Measurements from ENCODE around the gene RIPK3.
"Not testable (repeated sequence)": the region's sequence is repeated elsewhere in the genome, so short reads cannot be mapped to it uniquely, and the experiment has no call there.

Gene RIPK3

GRCh38 chr14:24334431-24335291, 5.1 kb downstream of the RIPK3 start, which contains the start of gene ADCY4:
Gene ADCY4 (minus strand): TSS chr14:24335071. CDS start chr14:24334652, 419 bp downstream.
- peak within 1 kb of the TSS; percentile 14 for H3K27ac ChIP-seq (ENCODE audit: low read depth, low read length)
- H3K4me3 ChIP-seq (ENCODE audit: low read depth in 1 of 2, low read length in 2 of 2): peak within 1 kb of the TSS; percentile 49 to 57
- no peaks in the 10 kb centered on the region for H3K9me3 ChIP-seq (ENCODE audit: control insufficient read depth in 1 of 2, low read length in 2 of 2)
- H3K27me3 ChIP-seq (ENCODE audit: control insufficient read depth in 1 of 2, insufficient read depth in 2 of 2, low read length in 2 of 2): peaks cover 8 to 23% of the 10 kb centered on the region in 2 donors
- no peak within 1 kb of the TSS for H3K9ac ChIP-seq (ENCODE audit: low read depth in 1 of 2, low read length in 2 of 2)
- H3K4me1 ChIP-seq (ENCODE audit: control insufficient read depth in 1 of 2, insufficient read depth in 2 of 2, low read length in 2 of 2): peaks cover 45 to 48% of the 10 kb centered on the region in 2 donors
- H3K36me3 ChIP-seq (ENCODE audit: control insufficient read depth in 1 of 2, insufficient read depth in 2 of 2, low read length in 2 of 2): peaks cover 7 to 25% of the 10 kb centered on the region in 2 donors

- Histone ChIP-seq H3K4me3 (ENCODE audit: low read depth in 1 of 2, low read length in 2 of 2) (peak overlapping the region; percentile 65 to 76), H3K27ac (ENCODE audit: low read depth, low read length) (no peak overlapping the region), H3K9ac (ENCODE audit: low read depth in 1 of 2, low read length in 2 of 2) (peak overlapping the region; percentile 23 to 43), H3K9me3 (ENCODE audit: control insufficient read depth in 1 of 2, low read length in 2 of 2) (no peaks in the 10 kb centered on the region), H3K36me3 (ENCODE audit: control insufficient read depth in 1 of 2, insufficient read depth in 2 of 2, low read length in 2 of 2) (peaks cover 5 to 16% of the 10 kb centered on the region in 2 donors), H3K4me1 (ENCODE audit: control insufficient read depth in 1 of 2, insufficient read depth in 2 of 2, low read length in 2 of 2) (peaks cover 32 to 49% of the 10 kb centered on the region in 2 donors), H3K27me3 (ENCODE audit: control insufficient read depth in 1 of 2, insufficient read depth in 2 of 2, low read length in 2 of 2) (peaks cover 10 to 23% of the 10 kb centered on the region in 2 donors)
Measured at GRCh38 chr14:24332268-24332993, 7.4 kb downstream of the RIPK3 start.

GRCh38 chr14:24331731-24332267, 8.0 kb downstream of the RIPK3 start:
- no peaks in the 10 kb centered on the region for H3K9me3 ChIP-seq (ENCODE audit: control insufficient read depth in 1 of 2, low read length in 2 of 2)
- no peak overlapping the region for H3K27ac ChIP-seq (ENCODE audit: low read depth, low read length)
- peak overlapping the region in 1 of 2 donors; percentile 65 for H3K4me3 ChIP-seq (ENCODE audit: low read depth in 1 of 2, low read length in 2 of 2)
- H3K27me3 ChIP-seq (ENCODE audit: control insufficient read depth in 1 of 2, insufficient read depth in 2 of 2, low read length in 2 of 2): peaks cover 12 to 23% of the 10 kb centered on the region in 2 donors
- peaks cover 32 to 53% of the 10 kb centered on the region in 2 donors for H3K4me1 ChIP-seq (ENCODE audit: control insufficient read depth in 1 of 2, insufficient read depth in 2 of 2, low read length in 2 of 2)
- H3K36me3 ChIP-seq (ENCODE audit: control insufficient read depth in 1 of 2, insufficient read depth in 2 of 2, low read length in 2 of 2): peaks cover 0 to 10% of the 10 kb centered on the region in 2 donors
- H3K9ac ChIP-seq (ENCODE audit: low read depth in 1 of 2, low read length in 2 of 2): no peak overlapping the region

GRCh38 chr14:24330973-24331674, 8.7 kb downstream of the RIPK3 start:
- Histone ChIP-seq H3K36me3 (ENCODE audit: control insufficient read depth in 1 of 2, insufficient read depth in 2 of 2, low read length in 2 of 2) (peaks cover 0 to 4% of the 10 kb centered on the region in 2 donors), H3K27me3 (ENCODE audit: control insufficient read depth in 1 of 2, insufficient read depth in 2 of 2, low read length in 2 of 2) (peaks cover 12 to 23% of the 10 kb centered on the region in 2 donors)

DNA sequence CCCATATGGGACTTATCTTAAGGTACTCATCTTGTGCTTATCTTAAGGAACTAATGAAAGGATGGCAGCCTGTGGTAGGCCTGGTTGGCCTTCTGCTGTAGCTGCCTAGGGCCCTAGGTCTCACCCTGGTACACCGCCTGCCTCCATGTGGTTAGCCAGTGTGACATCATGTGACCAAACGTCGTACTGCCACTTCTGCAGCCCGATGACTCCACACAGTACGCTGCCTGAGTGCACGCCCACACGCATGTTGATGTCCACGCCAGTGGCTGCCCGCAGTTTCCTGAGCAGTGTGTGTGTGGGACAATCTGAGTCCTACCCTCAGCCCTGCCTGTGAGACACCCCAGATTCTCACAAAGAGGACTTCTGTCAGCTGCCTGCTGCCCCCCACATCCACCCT, 10.1 kb downstream of the RIPK3 start:
- Histone ChIP-seq H3K4me1 (ENCODE audit: control insufficient read depth in 1 of 2, insufficient read depth in 2 of 2, low read length in 2 of 2) (peaks cover 28 to 48% of the 10 kb centered on the region in 2 donors), H3K27ac (ENCODE audit: low read depth, low read length) (no peak overlapping the region), H3K9ac (ENCODE audit: low read depth in 1 of 2, low read length in 2 of 2) (no peak overlapping the region), H3K27me3 (ENCODE audit: control insufficient read depth in 1 of 2, insufficient read depth in 2 of 2, low read length in 2 of 2) (peaks cover 6 to 9% of the 10 kb centered on the region in 2 donors), H3K9me3 (ENCODE audit: control insufficient read depth in 1 of 2, low read length in 2 of 2) (no peaks in the 10 kb centered on the region), H3K4me3 (ENCODE audit: low read depth in 1 of 2, low read length in 2 of 2) (no peak overlapping the region), H3K36me3 (ENCODE audit: control insufficient read depth in 1 of 2, insufficient read depth in 2 of 2, low read length in 2 of 2) (no peaks in the 10 kb centered on the region)

More at GRCh38 chr14:24330973-24331674, 8.7 kb downstream of the RIPK3 start:
- H3K4me1 ChIP-seq (ENCODE audit: control insufficient read depth in 1 of 2, insufficient read depth in 2 of 2, low read length in 2 of 2): peaks cover 32 to 53% of the 10 kb centered on the region in 2 donors
- no peaks in the 10 kb centered on the region for H3K9me3 ChIP-seq (ENCODE audit: control insufficient read depth in 1 of 2, low read length in 2 of 2)
- no peak overlapping the region for H3K27ac ChIP-seq (ENCODE audit: low read depth, low read length)
- no peak overlapping the region for H3K4me3 ChIP-seq (ENCODE audit: low read depth in 1 of 2, low read length in 2 of 2)
- H3K9ac ChIP-seq (ENCODE audit: low read depth in 1 of 2, low read length in 2 of 2): no peak overlapping the region

DNA sequence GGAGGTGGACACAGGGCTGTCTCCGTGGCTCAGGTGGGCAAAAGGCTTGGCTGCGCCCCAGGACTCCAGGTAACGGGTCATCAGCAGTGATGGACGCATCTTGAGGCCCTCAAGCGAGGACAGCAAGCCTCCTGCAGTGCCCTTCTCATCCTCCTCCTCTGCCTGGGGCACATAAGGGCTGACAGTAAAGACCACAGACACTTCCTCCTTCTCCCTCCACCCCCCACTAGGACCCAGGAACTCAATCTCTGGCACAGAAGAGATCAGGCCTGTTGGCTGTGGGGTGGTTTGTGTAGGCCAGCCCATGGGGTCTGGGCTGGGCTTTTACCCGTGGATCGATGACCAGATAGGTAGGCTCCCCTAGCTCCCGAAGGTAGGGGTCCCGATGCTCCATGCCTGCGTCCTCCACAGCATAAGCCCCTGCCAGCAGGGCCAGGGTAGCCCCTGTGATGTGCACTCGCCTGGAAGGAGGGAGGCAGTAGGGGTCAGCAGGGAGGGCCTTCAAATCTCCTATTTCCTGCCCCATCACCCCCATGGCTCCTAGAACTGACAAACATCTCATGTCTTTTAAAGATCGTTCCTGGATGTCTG, 10.6 kb downstream of the RIPK3 start:
- Histone ChIP-seq H3K4me3 (ENCODE audit: low read depth in 1 of 2, low read length in 2 of 2) (no peak overlapping the region), H3K36me3 (ENCODE audit: control insufficient read depth in 1 of 2, insufficient read depth in 2 of 2, low read length in 2 of 2) (no peaks in the 10 kb centered on the region), H3K4me1 (ENCODE audit: control insufficient read depth in 1 of 2, insufficient read depth in 2 of 2, low read length in 2 of 2) (peaks cover 25 to 43% of the 10 kb centered on the region in 2 donors), H3K9ac (ENCODE audit: low read depth in 1 of 2, low read length in 2 of 2) (no peak overlapping the region), H3K9me3 (ENCODE audit: control insufficient read depth in 1 of 2, low read length in 2 of 2) (no peaks in the 10 kb centered on the region), H3K27me3 (ENCODE audit: control insufficient read depth in 1 of 2, insufficient read depth in 2 of 2, low read length in 2 of 2) (peaks cover 4% of the 10 kb centered on the region in 2 donors), H3K27ac (ENCODE audit: low read depth, low read length) (no peak overlapping the region)

GRCh38 chr14:24327914-24328313, 11.9 kb downstream of the RIPK3 start:
- peaks cover 15 to 35% of the 10 kb centered on the region in 2 donors for H3K4me1 ChIP-seq (ENCODE audit: control insufficient read depth in 1 of 2, insufficient read depth in 2 of 2, low read length in 2 of 2)
- not testable (repeated sequence) for H3K27ac ChIP-seq (ENCODE audit: low read depth, low read length); H3K4me3 ChIP-seq (ENCODE audit: low read depth in 1 of 2, low read length in 2 of 2); H3K9ac ChIP-seq (ENCODE audit: low read depth in 1 of 2, low read length in 2 of 2); H3K9me3 ChIP-seq (ENCODE audit: control insufficient read depth in 1 of 2, low read length in 2 of 2); H3K36me3 ChIP-seq (ENCODE audit: control insufficient read depth in 1 of 2, insufficient read depth in 2 of 2, low read length in 2 of 2); H3K27me3 ChIP-seq (ENCODE audit: control insufficient read depth in 1 of 2, insufficient read depth in 2 of 2, low read length in 2 of 2)

DNA sequence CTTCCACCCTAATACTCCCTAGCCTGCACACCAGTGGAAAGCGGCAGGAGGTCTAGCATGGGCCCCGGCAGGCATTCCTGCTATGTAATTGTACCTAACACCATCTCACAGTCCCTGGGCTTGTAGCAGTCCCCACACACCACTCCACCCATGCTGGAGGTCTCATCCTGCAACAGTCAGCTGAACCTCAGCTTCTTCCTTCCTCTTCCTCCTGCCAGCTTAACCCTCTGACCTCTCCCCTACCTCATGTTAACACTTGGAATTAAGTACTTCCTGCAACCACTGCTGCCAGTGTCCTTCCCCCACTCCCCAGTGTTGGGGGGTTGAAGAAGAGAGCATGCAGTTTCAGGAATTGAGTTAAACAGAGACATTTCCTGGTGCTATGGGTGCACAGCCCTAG, 12.5 kb downstream of the RIPK3 start:
- Histone ChIP-seq H3K9me3 (ENCODE audit: control insufficient read depth in 1 of 2, low read length in 2 of 2) (no peaks in the 10 kb centered on the region), H3K9ac (ENCODE audit: low read depth in 1 of 2, low read length in 2 of 2) (no peak overlapping the region), H3K4me1 (ENCODE audit: control insufficient read depth in 1 of 2, insufficient read depth in 2 of 2, low read length in 2 of 2) (peaks cover 9 to 29% of the 10 kb centered on the region in 2 donors), H3K4me3 (ENCODE audit: low read depth in 1 of 2, low read length in 2 of 2) (no peak overlapping the region), H3K36me3 (ENCODE audit: control insufficient read depth in 1 of 2, insufficient read depth in 2 of 2, low read length in 2 of 2) (no peaks in the 10 kb centered on the region), H3K27me3 (ENCODE audit: control insufficient read depth in 1 of 2, insufficient read depth in 2 of 2, low read length in 2 of 2) (peaks cover 0 to 4% of the 10 kb centered on the region in 2 donors), H3K27ac (ENCODE audit: low read depth, low read length) (no peak overlapping the region)

- no peaks in the 10 kb centered on the region for H3K9me3 ChIP-seq (ENCODE audit: control insufficient read depth in 1 of 2, low read length in 2 of 2)
- no peaks in the 10 kb centered on the region for H3K36me3 ChIP-seq (ENCODE audit: control insufficient read depth in 1 of 2, insufficient read depth in 2 of 2, low read length in 2 of 2)
- H3K4me3 ChIP-seq (ENCODE audit: low read depth in 1 of 2, low read length in 2 of 2): no peak overlapping the region
- no peak overlapping the region for H3K27ac ChIP-seq (ENCODE audit: low read depth, low read length)
- H3K9ac ChIP-seq (ENCODE audit: low read depth in 1 of 2, low read length in 2 of 2): no peak overlapping the region
- H3K4me1 ChIP-seq (ENCODE audit: control insufficient read depth in 1 of 2, insufficient read depth in 2 of 2, low read length in 2 of 2): peaks cover 0 to 20% of the 10 kb centered on the region in 2 donors
- peaks cover 0 to 4% of the 10 kb centered on the region in 2 donors for H3K27me3 ChIP-seq (ENCODE audit: control insufficient read depth in 1 of 2, insufficient read depth in 2 of 2, low read length in 2 of 2)
Measured at GRCh38 chr14:24325963-24326362, 13.8 kb downstream of the RIPK3 start.

Measured in duodenal mucosa (tissue), 2 donors.